A673 (cell line): Measurements from ENCODE around the gene CCNK. TPM values are rescaled to one million over a fixed set of nuclear protein-coding genes. Genes with fewer than 3 reads are reported as not detected.

Experiments
- BruUV-seq: library from RNA; stranded (reverse); fragments of 400-500 nt; replicated peaks from 2 replicates; lab custom pipeline; 2021; lab: Mats Ljungman, UMichigan
- CTCF ChIA-PET: fragments of 300-600 bp; sonication (Branson Sonifier 250); formaldehyde crosslinking; loops from one replicate; lab custom pipeline; 2022; ENCODE audit warnings: antibody characterized with exemption; lab: Charles Lee
- POLR2A ChIA-PET: fragments of 300-600 bp; sonication (Branson Sonifier 250); formaldehyde crosslinking; loops from one replicate; lab custom pipeline; 2022; ENCODE audit warnings: antibody characterized with exemption; ENCODE audit not compliant: low non-redundant PET; lab: Charles Lee
- DNase-seq: peaks from one replicate; pipeline ENCODE4 v3.0.0-alpha.2; 2015; ENCODE audit warnings: low spot score
- H3K27ac ChIP-seq: fragments of 200-600 bp; sonication (generic); 2 replicates; pipeline ENCODE4 v1.5.1; 2016; ENCODE audit warnings: mixed run types, low read depth, mild to moderate bottlenecking, mixed read lengths, antibody characterized with exemption, low read length; ENCODE audit not compliant: poor library complexity, severe bottlenecking
- H3K27me3 ChIP-seq: fragments of 200-600 bp; sonication (generic); replicated peaks from 2 replicates; pipeline ENCODE4 v1.6.1; 2017; ENCODE audit warnings: mixed run types, low read depth, mild to moderate bottlenecking, mixed read lengths, antibody characterized with exemption, low read length; ENCODE audit not compliant: insufficient read depth, poor library complexity
- H3K36me3 ChIP-seq: fragments of 200-600 bp; sonication (generic); 2 replicates; pipeline ENCODE4 v1.6.1; 2016; ENCODE audit warnings: mixed run types, mild to moderate bottlenecking, mixed read lengths, antibody characterized with exemption, low read length; ENCODE audit not compliant: insufficient read depth, poor library complexity, severe bottlenecking
- H3K4me1 ChIP-seq: fragments of 200-600 bp; sonication (generic); 2 replicates; pipeline ENCODE4 v1.6.1; 2017; ENCODE audit warnings: mixed run types, mild to moderate bottlenecking, mixed read lengths, antibody characterized with exemption, low read length; ENCODE audit not compliant: insufficient read depth, poor library complexity, severe bottlenecking
- H3K4me3 ChIP-seq: fragments of 200-600 bp; sonication (generic); 2 replicates; pipeline ENCODE4 v1.5.1; 2016; ENCODE audit warnings: low read depth, mixed run types, mild to moderate bottlenecking, mixed read lengths, low read length; ENCODE audit not compliant: poor library complexity, severe bottlenecking
- H3K9me3 ChIP-seq: fragments of 200-600 bp; sonication (generic); 2 replicates; pipeline ENCODE4 v1.6.1; 2016; ENCODE audit warnings: mixed run types, low read depth, mild to moderate bottlenecking, mixed read lengths, antibody characterized with exemption, low read length; ENCODE audit not compliant: poor library complexity, severe bottlenecking
- CTCF ChIP-seq: fragments of 300-800, 200-600 bp; sonication (generic); conservative IDR thresholded peaks from 2 replicates; pipeline ENCODE4 v1.5.1; 2017; ENCODE audit warnings: low read depth, mild to moderate bottlenecking, antibody characterized with exemption, low read length, moderate library complexity, mixed read lengths
- EZH2 ChIP-seq: fragments of 200-600 bp; sonication (generic); IDR thresholded peaks from 2 replicates; pipeline ENCODE4 v1.6.1; 2017; ENCODE audit warnings: borderline replicate concordance, low read depth, mild to moderate bottlenecking, mixed read lengths, antibody characterized with exemption, low read length; ENCODE audit not compliant: poor library complexity, severe bottlenecking
- intact Hi-C: fragments of 100-400 bp; cut with micrococcal nuclease; formaldehyde crosslinking; loops from one replicate; pipeline ENCODE4 v1.10.0; 2022; ENCODE audit not compliant: unreplicated experiment
- total RNA-seq: library from RNA; stranded (reverse); gene quantifications from 2 replicates; pipeline ENCODE4 v1.2.3, GENCODE V29; 2021

The CCNK gene
- total RNA-seq, 1 experiment from 2014 or later = 88.0 TPM

DNA sequence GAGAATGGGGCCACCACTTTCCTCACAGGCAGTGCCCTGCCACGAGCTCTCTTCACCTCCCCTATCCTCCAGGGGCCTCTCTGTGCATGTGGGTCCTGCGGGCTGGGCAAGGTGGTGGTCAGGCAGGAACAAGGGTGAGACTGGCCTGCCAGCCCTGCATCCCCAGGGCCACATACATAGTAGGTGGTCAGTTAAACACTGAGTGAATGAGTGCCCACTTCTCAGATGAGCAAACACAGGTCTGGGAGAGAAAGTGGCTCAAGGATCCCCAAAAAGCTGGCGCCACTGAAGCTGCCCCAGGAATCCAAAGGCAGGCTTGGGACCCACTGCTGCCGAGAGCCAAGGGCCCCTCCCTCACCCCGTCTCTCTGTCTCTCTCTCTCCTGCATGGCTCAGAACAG, 51.1 kb downstream of the CCNK start:
- ChIA-PET CTCF (interaction anchor here (0.6 kb wide), 1 partner anchor 40 kb away, joined by 3 read pairs; no protein-coding TSS in a partner anchor), POLR2A (no interaction called here)
- no peak for TF ChIP-seq EZH2
- no peak for TF ChIP-seq CTCF
- peaks cover 17% of the 10 kb centered on the region for H3K4me1 ChIP-seq
- intact Hi-C loops = no loop called here
- no peak for DNase-seq
- H3K27me3 ChIP-seq = no peaks in the 10 kb centered on the region
- BruUV-seq = no TSS peak
- no peak overlapping the region for H3K27ac ChIP-seq
- H3K4me3 ChIP-seq = no peak overlapping the region
- no peaks in the 10 kb centered on the region for H3K9me3 ChIP-seq
- H3K36me3 ChIP-seq = no peaks in the 10 kb centered on the region

- Histone ChIP-seq H3K4me3 (no peak overlapping the region), H3K36me3 (no peaks in the 10 kb centered on the region), H3K4me1 (peaks cover 17% of the 10 kb centered on the region), H3K9me3 (no peaks in the 10 kb centered on the region), H3K27ac (no peak overlapping the region), H3K27me3 (no peaks in the 10 kb centered on the region)
- no peak for DNase-seq
- ChIA-PET POLR2A (no interaction called here), CTCF (no interaction called here)
- intact Hi-C loops = no loop called here
- no TSS peak for BruUV-seq
- TF ChIP-seq EZH2 = no peak
- TF ChIP-seq CTCF = no peak
These were observed 53.1 kb downstream of the CCNK start for GRCh38 chr14:99534333-99534732.

- intact Hi-C loops = no loop called here
- no peak for TF ChIP-seq EZH2
- no peak for TF ChIP-seq CTCF
- no peak for DNase-seq
- Histone ChIP-seq H3K27me3 (no peaks in the 10 kb centered on the region), H3K36me3 (no peaks in the 10 kb centered on the region), H3K4me3 (no peak overlapping the region), H3K9me3 (no peaks in the 10 kb centered on the region), H3K27ac (no peak overlapping the region), H3K4me1 (peaks cover 17% of the 10 kb centered on the region)
- BruUV-seq = no TSS peak
- ChIA-PET POLR2A (no interaction called here), CTCF (no interaction called here)
These were observed 53.7 kb downstream of the CCNK start for GRCh38 chr14:99534863-99535262.
